ENCODE measurements around the gene PROSER2.

PROSER2 gene

GRCh38 chr10:11797847-11798633, 25.1 kb upstream of the PROSER2 start:
- Histone ChIP-seq H3K27me3 (ENCODE audit: insufficient read depth, low read length) (no peaks in the 10 kb centered on the region), H3K36me3 (ENCODE audit: control insufficient read depth in 1 of 2, insufficient read depth in 2 of 2, low read length in 2 of 2) (no peaks in the 10 kb centered on the region), H4K91ac (ENCODE audit: low read depth, low read length) (no peak overlapping the region), H3K14ac (ENCODE audit: low read length) (no peak overlapping the region), H2AFZ (ENCODE audit: insufficient read depth, low read length, poor library complexity) (no peak overlapping the region), H3K9me3 (ENCODE audit: insufficient read depth, low read depth, low read length) (peaks cover 4% of the 10 kb centered on the region), H2BK120ac (ENCODE audit: insufficient read depth, low read length, poor library complexity) (no peak overlapping the region), H3K18ac (ENCODE audit: low read length) (no peak overlapping the region), H3K27ac (ENCODE audit: low read depth, low read length) (no peak overlapping the region), H3K9ac (ENCODE audit: low read length) (no peak overlapping the region), H2AK5ac (ENCODE audit: low read length) (no peak overlapping the region), H4K12ac (ENCODE audit: low read depth, low read length) (no peak overlapping the region), H2BK5ac (ENCODE audit: low read depth, low read length, poor library complexity) (no peak overlapping the region), H3K4ac (ENCODE audit: low read depth, low read length) (no peak overlapping the region), H4K8ac (ENCODE audit: low read depth, low read length) (no peak overlapping the region), H3K79me2 (ENCODE audit: control insufficient read depth, insufficient read depth, low read length, poor library complexity) (no peaks in the 10 kb centered on the region), H3K4me1 (ENCODE audit: control insufficient read depth in 1 of 2, insufficient read depth in 2 of 2, low read length in 2 of 2) (peaks cover 3 to 6% of the 10 kb centered on the region in 2 experiments), H3K4me3 (ENCODE audit: low read depth, low read length) (no peak overlapping the region), H3K4me2 (ENCODE audit: low read length) (no peak overlapping the region), H3K79me1 (ENCODE audit: low read length) (no peaks in the 10 kb centered on the region), H2BK12ac (ENCODE audit: low read length) (no peak overlapping the region), H3K23ac (ENCODE audit: low read length) (no peak overlapping the region)
- DNase-seq = no peak
- no CpG with 5 or more reads among the region's 12 CpGs for WGBS (ENCODE audit: extremely low coverage, insufficient coverage, insufficient read length)

GRCh38 chr10:11798845-11799735, 24.1 kb upstream of the PROSER2 start:
- Histone ChIP-seq H2BK12ac (ENCODE audit: low read length) (no peak overlapping the region), H4K91ac (ENCODE audit: low read depth, low read length) (no peak overlapping the region), H2BK5ac (ENCODE audit: low read depth, low read length, poor library complexity) (no peak overlapping the region), H4K12ac (ENCODE audit: low read depth, low read length) (no peak overlapping the region), H3K23ac (ENCODE audit: low read length) (no peak overlapping the region), H3K4me1 (ENCODE audit: control insufficient read depth in 1 of 2, insufficient read depth in 2 of 2, low read length in 2 of 2) (peaks cover 0 to 1% of the 10 kb centered on the region in 2 experiments), H3K36me3 (ENCODE audit: control insufficient read depth in 1 of 2, insufficient read depth in 2 of 2, low read length in 2 of 2) (no peaks in the 10 kb centered on the region), H3K27ac (ENCODE audit: low read depth, low read length) (no peak overlapping the region), H3K4ac (ENCODE audit: low read depth, low read length) (no peak overlapping the region), H2AK5ac (ENCODE audit: low read length) (no peak overlapping the region), H3K9me3 (ENCODE audit: insufficient read depth, low read depth, low read length) (peaks cover 4% of the 10 kb centered on the region), H4K8ac (ENCODE audit: low read depth, low read length) (no peak overlapping the region), H3K4me2 (ENCODE audit: low read length) (no peak overlapping the region), H3K4me3 (ENCODE audit: low read depth, low read length) (no peak overlapping the region), H3K79me1 (ENCODE audit: low read length) (no peaks in the 10 kb centered on the region), H3K18ac (ENCODE audit: low read length) (no peak overlapping the region), H3K14ac (ENCODE audit: low read length) (no peak overlapping the region), H2AFZ (ENCODE audit: insufficient read depth, low read length, poor library complexity) (no peak overlapping the region), H3K27me3 (ENCODE audit: insufficient read depth, low read length) (no peaks in the 10 kb centered on the region), H2BK120ac (ENCODE audit: insufficient read depth, low read length, poor library complexity) (no peak overlapping the region), H3K79me2 (ENCODE audit: control insufficient read depth, insufficient read depth, low read length, poor library complexity) (no peaks in the 10 kb centered on the region), H3K9ac (ENCODE audit: low read length) (no peak overlapping the region)
- WGBS (ENCODE audit: extremely low coverage, insufficient coverage, insufficient read length) = no CpG with 5 or more reads among the region's 18 CpGs
- no peak for DNase-seq

DNA sequence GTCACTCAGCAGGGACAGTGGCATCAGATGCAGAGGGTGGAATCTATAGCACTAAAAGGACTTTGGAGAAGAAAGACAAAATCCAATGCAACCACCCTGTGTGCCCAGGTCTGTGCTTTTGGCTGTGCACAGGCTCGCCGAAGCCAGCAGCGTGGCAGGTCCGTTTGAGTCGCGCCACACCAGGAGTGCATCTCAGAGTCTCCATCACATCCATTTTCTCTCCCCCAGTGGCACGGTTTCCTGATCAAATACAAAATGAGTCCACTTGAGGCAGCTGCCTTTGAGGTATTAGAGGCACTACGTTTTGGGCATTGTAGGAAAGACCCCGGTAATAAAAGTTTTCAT, 23.4 kb upstream of the PROSER2 start:
- no peak for DNase-seq
- no peak overlapping the region for H3K4me3 ChIP-seq (ENCODE audit: low read depth, low read length)

GRCh38 chr10:11804336-11804735, 18.8 kb upstream of the PROSER2 start:
- Histone ChIP-seq H3K9me3 (ENCODE audit: insufficient read depth, low read depth, low read length) (no peaks in the 10 kb centered on the region), H2BK120ac (ENCODE audit: insufficient read depth, low read length, poor library complexity) (no peak overlapping the region), H3K4ac (ENCODE audit: low read depth, low read length) (no peak overlapping the region), H2AFZ (ENCODE audit: insufficient read depth, low read length, poor library complexity) (no peak overlapping the region), H3K27ac (ENCODE audit: low read depth, low read length) (no peak overlapping the region), H4K12ac (ENCODE audit: low read depth, low read length) (no peak overlapping the region), H3K18ac (ENCODE audit: low read length) (no peak overlapping the region), H3K4me1 (ENCODE audit: control insufficient read depth in 1 of 2, insufficient read depth in 2 of 2, low read length in 2 of 2) (no peaks in the 10 kb centered on the region), H3K27me3 (ENCODE audit: insufficient read depth, low read length) (no peaks in the 10 kb centered on the region), H3K23ac (ENCODE audit: low read length) (no peak overlapping the region), H3K36me3 (ENCODE audit: control insufficient read depth in 1 of 2, insufficient read depth in 2 of 2, low read length in 2 of 2) (no peaks in the 10 kb centered on the region), H3K9ac (ENCODE audit: low read length) (no peak overlapping the region), H3K14ac (ENCODE audit: low read length) (no peak overlapping the region), H3K4me3 (ENCODE audit: low read depth, low read length) (no peak overlapping the region), H3K79me2 (ENCODE audit: control insufficient read depth, insufficient read depth, low read length, poor library complexity) (no peaks in the 10 kb centered on the region), H2BK5ac (ENCODE audit: low read depth, low read length, poor library complexity) (no peak overlapping the region), H2AK5ac (ENCODE audit: low read length) (no peak overlapping the region), H3K4me2 (ENCODE audit: low read length) (no peak overlapping the region), H3K79me1 (ENCODE audit: low read length) (no peaks in the 10 kb centered on the region), H4K91ac (ENCODE audit: low read depth, low read length) (no peak overlapping the region), H4K8ac (ENCODE audit: low read depth, low read length) (no peak overlapping the region), H2BK12ac (ENCODE audit: low read length) (no peak overlapping the region)
- no peak for DNase-seq
- WGBS (ENCODE audit: extremely low coverage, insufficient coverage, insufficient read length) = no CpG with 5 or more reads among the region's 16 CpGs

More for the DNA sequence above, 23.4 kb upstream of the PROSER2 start:
- H3K4ac ChIP-seq (ENCODE audit: low read depth, low read length) = no peak overlapping the region
- no peak overlapping the region for H2BK5ac ChIP-seq (ENCODE audit: low read depth, low read length, poor library complexity)
- H3K18ac ChIP-seq (ENCODE audit: low read length) = no peak overlapping the region
- WGBS (ENCODE audit: extremely low coverage, insufficient coverage, insufficient read length) = no CpG with 5 or more reads among the region's 9 CpGs
- no peak overlapping the region for H3K14ac ChIP-seq (ENCODE audit: low read length)
- no peak overlapping the region for H2AFZ ChIP-seq (ENCODE audit: insufficient read depth, low read length, poor library complexity)
- no peaks in the 10 kb centered on the region for H3K36me3 ChIP-seq (ENCODE audit: control insufficient read depth in 1 of 2, insufficient read depth in 2 of 2, low read length in 2 of 2)
- H4K12ac ChIP-seq (ENCODE audit: low read depth, low read length) = no peak overlapping the region
- H3K9me3 ChIP-seq (ENCODE audit: insufficient read depth, low read depth, low read length) = peaks cover 4% of the 10 kb centered on the region
- H4K8ac ChIP-seq (ENCODE audit: low read depth, low read length) = no peak overlapping the region
- H3K79me2 ChIP-seq (ENCODE audit: control insufficient read depth, insufficient read depth, low read length, poor library complexity) = no peaks in the 10 kb centered on the region
- H2BK12ac ChIP-seq (ENCODE audit: low read length) = no peak overlapping the region
- no peaks in the 10 kb centered on the region for H3K27me3 ChIP-seq (ENCODE audit: insufficient read depth, low read length)
- H3K79me1 ChIP-seq (ENCODE audit: low read length) = no peaks in the 10 kb centered on the region
- no peak overlapping the region for H3K23ac ChIP-seq (ENCODE audit: low read length)
- no peak overlapping the region for H2BK120ac ChIP-seq (ENCODE audit: insufficient read depth, low read length, poor library complexity)
- H3K9ac ChIP-seq (ENCODE audit: low read length) = no peak overlapping the region
- no peaks in the 10 kb centered on the region for H3K4me1 ChIP-seq (ENCODE audit: control insufficient read depth in 1 of 2, insufficient read depth in 2 of 2, low read length in 2 of 2)
- no peak overlapping the region for H3K27ac ChIP-seq (ENCODE audit: low read depth, low read length)
- H2AK5ac ChIP-seq (ENCODE audit: low read length) = no peak overlapping the region
- H4K91ac ChIP-seq (ENCODE audit: low read depth, low read length) = no peak overlapping the region
- no peak overlapping the region for H3K4me2 ChIP-seq (ENCODE audit: low read length)

All from trophoblast cell (in vitro differentiated cells and primary cell).